Activated T-cell treated with anti-CD3 and anti-CD28 coated beads for 4 hours (primary cell): ENCODE data around the gene DYTN.
"Not testable (repeated sequence)": the region's sequence is repeated elsewhere in the genome, so short reads cannot be mapped to it uniquely, and the experiment has no call there.

Source experiments
- DNase-seq: peaks from one replicate; pipeline ENCODE4 v3.0.0-alpha.2; 2020

Gene DYTN

GRCh38 chr2:206718296-206718695, at the start of gene DYTN:
DYTN (minus strand) TSS chr2:206718396; CDS start chr2:206718279, 117 bp downstream.
- DNase-seq: no peak

DNA sequence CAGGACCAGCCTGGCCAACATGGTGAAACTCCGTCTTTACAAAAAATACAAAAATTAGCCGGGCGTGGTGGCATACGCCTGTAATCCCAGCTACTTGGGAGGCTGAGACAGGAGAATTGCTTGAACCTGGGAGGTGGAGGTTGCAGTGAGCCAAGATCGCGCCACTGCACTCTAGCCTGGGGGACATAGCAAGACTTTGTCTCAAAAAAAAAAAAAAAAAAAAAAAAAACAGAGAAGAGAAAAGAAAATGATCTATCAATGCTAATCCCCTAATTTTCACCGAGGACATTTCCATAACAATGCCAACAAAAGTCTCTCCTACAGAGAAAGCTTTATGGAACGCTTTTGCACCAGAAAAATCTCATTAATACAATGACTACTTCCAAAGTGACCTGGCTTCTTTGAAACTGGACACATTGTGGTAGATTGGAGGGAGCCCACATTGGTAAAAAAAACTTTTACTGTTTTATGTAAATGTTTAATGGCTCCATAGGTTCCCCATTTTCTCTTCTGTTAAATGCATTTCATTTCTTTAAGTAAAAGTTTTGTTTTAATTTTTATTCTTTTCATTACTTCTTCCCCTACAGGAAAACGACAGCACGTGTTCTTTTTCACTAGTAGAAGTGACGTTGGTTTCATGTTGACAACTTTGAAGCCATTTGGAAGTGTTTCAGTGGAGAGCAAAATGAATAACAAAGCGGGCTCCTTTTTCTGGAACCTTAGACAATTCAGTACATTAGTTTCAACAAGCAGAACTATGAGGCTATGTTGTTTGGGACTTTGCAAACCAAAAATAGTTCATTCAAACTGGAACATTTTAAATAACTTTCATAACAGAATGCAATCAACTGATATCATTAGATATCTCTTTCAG, 48.1 kb upstream of the DYTN start:
- no peak for DNase-seq

DNA sequence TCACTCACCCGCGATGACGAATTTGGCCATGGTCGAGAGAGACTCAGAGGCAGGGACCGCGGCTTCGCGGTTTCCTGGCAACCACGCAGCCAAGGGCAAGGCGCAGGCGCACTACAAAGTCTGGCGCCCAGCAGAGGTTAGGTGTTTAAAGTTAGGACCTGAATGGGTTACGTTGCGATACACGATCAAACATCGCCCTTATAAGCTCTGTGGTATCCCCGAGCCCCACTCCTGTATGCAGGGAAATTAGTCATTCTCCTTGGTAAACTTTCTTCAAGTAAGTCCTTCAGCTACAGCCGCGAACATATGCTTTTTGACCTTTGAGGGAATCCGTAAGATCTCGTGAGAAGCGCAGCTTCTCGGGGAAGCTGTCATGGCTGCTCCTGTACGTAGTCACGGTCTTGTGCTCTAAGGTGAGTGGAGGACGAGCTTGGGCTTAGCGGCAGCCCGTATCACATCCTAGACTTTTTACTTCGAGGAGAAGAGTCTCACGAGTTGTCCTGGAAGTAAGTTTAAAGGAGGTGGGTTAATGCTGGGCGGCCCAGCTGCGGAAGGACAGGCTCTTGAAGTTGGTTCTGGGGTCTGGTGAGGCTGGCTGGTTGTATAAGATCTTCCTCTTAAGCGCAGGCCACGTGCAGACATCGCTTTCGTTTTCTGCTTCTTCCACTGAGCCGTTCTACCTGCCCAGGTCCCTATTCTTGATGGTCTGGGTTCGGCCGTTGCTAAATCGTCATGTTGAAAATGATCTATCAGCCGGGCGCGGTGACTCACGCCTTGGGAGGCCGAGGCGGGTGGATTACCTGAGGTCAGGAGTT, 47.3 kb upstream of the DYTN start, which contains the start of the genes FASTKD2 and MDH1B:
Gene FASTKD2 (plus strand): TSS at position 365 of the 815 bp plus-strand sequence. CDS start 1,088 bp downstream, outside the sequence.
Gene MDH1B (minus strand): TSS at position 87 of the 815 bp plus-strand sequence. CDS start 57 bp downstream, at position 30.
- DNase-seq: peak; percentile 69

DNA sequence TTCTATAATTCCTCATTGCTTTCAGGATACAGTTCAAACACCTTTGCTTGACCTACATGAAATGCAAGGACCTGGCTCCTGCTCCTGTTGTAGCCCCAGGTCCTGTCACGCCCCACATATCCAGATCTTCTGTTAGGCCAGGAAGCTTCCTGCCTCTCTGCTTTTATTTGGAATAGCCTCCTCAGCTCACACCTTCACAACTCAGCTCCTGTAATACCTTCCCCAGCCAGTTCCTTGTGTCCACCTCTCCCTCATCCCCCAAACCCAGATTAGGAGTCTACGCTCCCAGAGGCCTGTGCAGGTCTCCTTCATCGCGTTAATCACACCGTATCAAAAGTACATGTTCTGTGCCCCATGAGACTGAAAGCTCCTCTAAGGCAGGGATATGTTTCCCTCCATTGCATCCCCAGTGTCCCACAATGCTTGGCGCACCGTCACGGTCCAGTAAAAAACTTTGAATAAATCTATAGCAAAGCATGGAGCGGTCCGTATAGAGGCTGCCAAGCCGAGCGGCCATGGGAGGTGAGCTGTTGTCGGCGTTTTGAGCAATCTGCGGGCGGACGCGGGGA, 46.6 kb upstream of the DYTN start:
- DNase-seq: no peak

DNA sequence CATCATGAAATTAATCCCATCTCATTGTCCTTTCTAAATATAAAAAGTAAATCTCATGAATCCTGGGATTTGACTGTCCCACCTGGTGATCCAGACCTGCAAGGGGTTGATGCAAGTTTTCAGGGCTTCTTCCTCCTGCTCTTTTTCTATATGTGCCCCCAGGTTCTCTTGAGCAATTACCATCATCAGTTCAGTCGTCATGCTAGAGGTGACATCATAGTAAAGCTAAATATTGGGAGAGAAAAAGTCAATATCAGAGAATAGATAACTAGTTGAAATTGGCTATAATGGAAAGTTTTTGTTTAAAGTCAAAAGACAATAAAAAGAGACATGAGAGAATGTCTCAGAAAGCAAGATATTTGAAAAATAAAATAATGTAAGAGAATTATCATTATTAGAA, 38.6 kb upstream of the DYTN start:
- DNase-seq: no peak

- DNase-seq: no peak
Observed at GRCh38 chr2:206740800-206741199, 22.6 kb upstream of the DYTN start.

DNA sequence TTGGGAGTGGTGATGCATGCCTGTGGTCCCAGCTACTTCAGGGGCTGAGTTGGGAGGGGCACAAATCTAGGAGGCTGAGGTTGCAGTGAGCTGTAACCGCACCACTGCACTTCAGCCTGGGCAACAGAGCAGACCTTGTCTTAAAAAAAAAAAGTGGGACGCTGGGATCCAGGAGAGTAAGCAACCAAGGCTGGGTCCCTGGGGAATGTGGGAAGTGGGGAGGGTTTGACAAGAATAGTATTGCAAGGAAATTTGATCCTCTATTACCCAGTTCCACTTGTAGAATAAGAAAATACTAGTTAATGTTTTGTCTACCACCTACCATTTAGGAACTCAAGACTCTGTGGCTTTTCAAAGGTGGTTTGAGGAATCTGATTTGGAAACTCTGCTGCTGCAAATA, 21.1 kb upstream of the DYTN start:
- no peak for DNase-seq

- no peak for DNase-seq
Observed at GRCh38 chr2:206736935-206737334, 18.7 kb upstream of the DYTN start.

DNA sequence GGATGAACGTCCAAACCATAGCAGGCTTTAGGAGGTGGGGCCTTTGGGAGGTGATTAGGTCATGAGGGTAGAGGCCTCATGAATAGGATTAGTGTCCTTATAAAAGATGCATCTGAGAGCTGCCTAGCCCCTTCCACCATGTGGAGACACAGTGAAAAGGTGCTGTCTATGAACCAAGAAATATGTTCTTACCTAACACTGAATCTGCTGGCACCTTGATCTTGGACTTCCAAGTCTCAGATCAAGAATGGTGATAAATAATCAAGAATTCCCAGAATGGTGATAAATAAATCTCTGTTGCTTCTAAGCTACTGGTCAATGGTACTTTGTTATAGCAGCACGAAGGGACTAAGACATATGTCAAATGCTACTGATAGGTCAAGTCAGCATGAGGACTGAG, 15.1 kb upstream of the DYTN start:
- no peak for DNase-seq

DNA sequence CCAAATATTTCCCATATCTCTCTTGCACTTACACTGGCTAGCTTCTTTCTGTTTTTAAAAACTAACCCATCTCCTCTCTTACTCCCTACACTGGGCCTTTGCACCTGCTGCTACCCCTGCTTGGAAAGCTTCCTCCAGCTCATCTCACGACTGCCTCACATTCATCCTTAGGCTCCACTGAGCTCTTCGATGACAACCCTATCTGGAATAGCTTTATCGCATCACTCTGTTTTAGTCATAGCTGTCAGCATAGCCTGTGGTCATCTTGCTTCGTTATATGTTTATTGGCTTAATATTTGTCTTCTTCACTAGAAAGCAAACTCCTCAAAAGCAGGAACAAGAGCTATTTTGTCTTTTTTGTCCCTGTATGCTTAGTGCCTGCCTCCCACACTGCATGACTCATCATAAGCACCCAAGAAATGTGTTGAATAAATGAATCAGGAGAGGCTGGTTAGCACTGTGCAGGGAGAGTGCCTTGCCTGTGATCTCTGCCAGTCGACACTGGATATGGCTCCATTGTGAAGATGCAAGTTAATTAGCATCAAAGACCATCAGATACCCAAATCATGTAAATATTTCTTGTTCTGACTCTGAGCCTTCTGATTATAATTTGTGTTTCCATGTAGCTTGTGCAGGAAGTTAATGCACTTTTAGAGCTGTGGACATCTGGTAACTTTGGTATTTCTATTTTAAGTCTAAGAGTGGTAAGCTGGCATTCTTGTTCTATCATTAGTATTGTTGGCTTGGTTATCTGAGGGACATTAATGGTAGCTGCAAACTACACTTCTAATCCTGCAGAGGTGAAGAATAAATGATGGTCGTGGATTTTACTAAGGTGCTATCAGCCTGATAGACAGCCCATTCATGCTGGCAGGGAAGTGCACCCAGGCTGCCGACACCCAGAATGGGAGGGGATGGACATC, 10.3 kb upstream of the DYTN start:
- DNase-seq: no peak

GRCh38 chr2:206727287-206727686, 9.1 kb upstream of the DYTN start:
- DNase-seq: no peak

- no peak for DNase-seq
Observed at GRCh38 chr2:206723288-206723687, 5.1 kb upstream of the DYTN start.

- no peak for DNase-seq
Observed at GRCh38 chr2:206721256-206721920, 3.2 kb upstream of the DYTN start.

DNA sequence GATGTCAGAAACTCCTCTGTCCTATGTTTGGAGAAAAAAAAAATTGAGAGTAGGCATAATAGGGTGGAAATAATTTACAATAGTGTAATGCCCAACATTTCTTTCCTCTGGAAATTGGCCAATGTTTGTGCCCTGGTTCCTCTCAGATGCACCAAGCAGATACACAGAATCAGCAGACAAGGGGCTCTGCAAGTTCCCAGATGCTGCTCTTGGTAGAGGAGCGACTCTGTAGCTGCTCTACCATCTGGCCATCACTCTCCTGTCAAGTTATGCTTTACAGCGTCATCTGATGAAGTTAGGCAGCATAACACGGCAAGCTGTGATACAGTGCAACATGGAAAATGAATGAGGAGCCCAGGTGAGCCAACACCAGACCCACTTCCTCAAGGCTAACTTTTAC, 1.6 kb downstream of the DYTN start:
- DNase-seq: no peak

- DNase-seq: not testable (repeated sequence)
Observed at GRCh38 chr2:206715183-206715582, 3.0 kb downstream of the DYTN start.

DNA sequence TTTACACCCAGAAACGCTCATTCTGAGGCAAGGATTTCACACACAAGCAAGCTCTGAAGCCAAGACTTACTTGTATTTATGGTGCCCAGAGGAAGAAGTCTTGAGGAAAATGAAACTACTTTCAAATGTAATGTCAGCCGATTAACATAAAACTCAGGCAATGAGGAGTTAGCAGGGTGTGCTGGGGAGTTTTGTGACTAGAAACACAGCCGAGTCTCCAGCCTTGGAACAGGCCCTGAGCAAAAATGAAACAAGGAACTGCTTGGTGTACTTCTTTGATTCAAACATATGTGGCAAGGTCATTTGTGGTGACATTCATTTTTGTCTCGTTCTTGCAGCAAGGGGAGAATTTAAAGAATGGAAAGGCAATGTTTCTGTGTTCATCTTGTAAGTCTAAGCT, 4.5 kb downstream of the DYTN start:
- no peak for DNase-seq

DNA sequence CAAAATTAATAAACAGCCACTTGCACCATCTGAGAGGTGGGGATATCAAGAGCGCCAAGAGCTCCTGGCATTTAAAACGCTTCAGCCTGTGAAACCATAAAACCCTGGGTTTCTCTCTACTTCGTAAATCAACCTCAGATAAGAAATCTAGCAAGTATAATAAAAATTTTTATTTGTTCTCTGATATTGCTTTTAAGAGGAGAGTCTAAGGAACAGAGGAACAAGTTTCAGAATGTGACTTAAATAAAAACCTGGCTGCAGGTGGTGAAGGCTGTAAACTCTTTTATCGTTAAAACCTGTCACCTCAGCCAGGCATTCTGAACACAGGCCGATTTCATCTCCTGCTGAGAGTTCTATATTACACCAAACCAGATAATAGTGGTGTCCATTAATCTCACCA, 9.9 kb downstream of the DYTN start:
- DNase-seq: no peak

- no peak for DNase-seq
Observed at GRCh38 chr2:206707164-206707701, 11.0 kb downstream of the DYTN start.

DNA sequence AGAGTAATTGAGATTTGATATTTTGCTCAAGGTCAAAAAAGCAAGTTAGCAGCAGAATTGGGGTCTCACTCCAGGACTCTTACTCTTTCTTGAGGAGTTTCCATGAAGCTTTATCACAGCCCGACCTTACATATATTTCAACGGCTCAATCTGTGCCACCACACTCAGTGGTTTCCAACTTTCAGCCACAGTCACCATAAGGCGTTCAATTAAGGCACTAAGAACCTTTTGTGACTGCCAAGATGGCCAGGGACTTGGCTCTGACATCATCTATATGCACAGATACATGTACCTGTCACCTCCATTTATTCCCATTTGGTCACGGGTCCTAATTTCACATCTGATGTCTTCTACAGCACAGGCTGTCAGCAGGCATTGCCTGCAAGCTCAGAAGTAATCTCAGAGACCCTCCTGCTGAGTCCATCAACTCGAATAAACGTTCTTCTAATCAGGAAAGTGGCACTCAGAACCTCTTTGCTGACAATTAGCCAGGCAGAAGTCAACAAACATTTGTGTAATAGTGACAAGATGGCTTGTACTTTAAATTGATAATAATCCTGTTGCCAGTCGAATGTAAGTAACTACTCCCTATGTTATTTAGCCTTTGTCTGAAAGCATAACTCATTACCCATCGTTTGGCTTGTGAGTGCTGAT, 16.1 kb downstream of the DYTN start:
- DNase-seq: no peak

GRCh38 chr2:206700156-206700555, 18.0 kb downstream of the DYTN start:
- no peak for DNase-seq

- DNase-seq: no peak
Observed at GRCh38 chr2:206698811-206699210, 19.4 kb downstream of the DYTN start.
